Measurements from ENCODE around the gene KCNMB2.
"Not testable (repeated sequence)": the region's sequence is repeated elsewhere in the genome, so short reads cannot be mapped to it uniquely, and the experiment has no call there.

Gene KCNMB2

GRCh38 chr3:178707311-178708031, 171.2 kb downstream of the KCNMB2 start:
- DNase-seq: no peak

GRCh38 chr3:178709051-178709450, 172.8 kb downstream of the KCNMB2 start:
- DNase-seq: no peak

- no peak for DNase-seq
Observed at GRCh38 chr3:178711753-178712152, 175.5 kb downstream of the KCNMB2 start.

- no peak for DNase-seq
Observed at GRCh38 chr3:178712247-178712646, 176.0 kb downstream of the KCNMB2 start.

- no peak for DNase-seq
Observed at GRCh38 chr3:178714925-178715832, 178.9 kb downstream of the KCNMB2 start.

GRCh38 chr3:178718995-178719635, 182.9 kb downstream of the KCNMB2 start:
- no peak for DNase-seq

- no peak for DNase-seq
Observed at GRCh38 chr3:178732824-178733223, 196.6 kb downstream of the KCNMB2 start.

- no peak for DNase-seq
Observed at GRCh38 chr3:178735032-178735674, 198.9 kb downstream of the KCNMB2 start.

GRCh38 chr3:178736300-178736699, 200.1 kb downstream of the KCNMB2 start:
- DNase-seq: no peak

- no peak for DNase-seq
Observed at GRCh38 chr3:178739720-178740119, 203.5 kb downstream of the KCNMB2 start.

GRCh38 chr3:178741020-178741419, 204.8 kb downstream of the KCNMB2 start:
- no peak for DNase-seq

GRCh38 chr3:178743297-178743696, 207.1 kb downstream of the KCNMB2 start:
- no peak for DNase-seq

GRCh38 chr3:178745861-178746655, 209.8 kb downstream of the KCNMB2 start:
- not testable (repeated sequence) for DNase-seq

- no peak for DNase-seq
Observed at GRCh38 chr3:178748874-178749273, 212.6 kb downstream of the KCNMB2 start.

GRCh38 chr3:178749471-178749870, 213.2 kb downstream of the KCNMB2 start:
- DNase-seq: no peak

GRCh38 chr3:178750639-178751300, 214.5 kb downstream of the KCNMB2 start:
- DNase-seq: no peak

- no peak for DNase-seq
Observed at GRCh38 chr3:178752843-178753242, 216.6 kb downstream of the KCNMB2 start.

- no peak for DNase-seq
Observed at GRCh38 chr3:178754852-178755510, 218.7 kb downstream of the KCNMB2 start.

GRCh38 chr3:178761024-178761423, 224.8 kb downstream of the KCNMB2 start:
- no peak for DNase-seq

- no peak for DNase-seq
Observed at GRCh38 chr3:178761461-178761860, 225.2 kb downstream of the KCNMB2 start.

GRCh38 chr3:178762385-178762784, 226.1 kb downstream of the KCNMB2 start:
- DNase-seq: no peak
